ENCODE data around the gene CISD2.
"Not testable (repeated sequence)": the region's sequence is repeated elsewhere in the genome, so short reads cannot be mapped to it uniquely, and the experiment has no call there.

CISD2 gene, protein sequence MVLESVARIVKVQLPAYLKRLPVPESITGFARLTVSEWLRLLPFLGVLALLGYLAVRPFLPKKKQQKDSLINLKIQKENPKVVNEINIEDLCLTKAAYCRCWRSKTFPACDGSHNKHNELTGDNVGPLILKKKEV

DNA sequence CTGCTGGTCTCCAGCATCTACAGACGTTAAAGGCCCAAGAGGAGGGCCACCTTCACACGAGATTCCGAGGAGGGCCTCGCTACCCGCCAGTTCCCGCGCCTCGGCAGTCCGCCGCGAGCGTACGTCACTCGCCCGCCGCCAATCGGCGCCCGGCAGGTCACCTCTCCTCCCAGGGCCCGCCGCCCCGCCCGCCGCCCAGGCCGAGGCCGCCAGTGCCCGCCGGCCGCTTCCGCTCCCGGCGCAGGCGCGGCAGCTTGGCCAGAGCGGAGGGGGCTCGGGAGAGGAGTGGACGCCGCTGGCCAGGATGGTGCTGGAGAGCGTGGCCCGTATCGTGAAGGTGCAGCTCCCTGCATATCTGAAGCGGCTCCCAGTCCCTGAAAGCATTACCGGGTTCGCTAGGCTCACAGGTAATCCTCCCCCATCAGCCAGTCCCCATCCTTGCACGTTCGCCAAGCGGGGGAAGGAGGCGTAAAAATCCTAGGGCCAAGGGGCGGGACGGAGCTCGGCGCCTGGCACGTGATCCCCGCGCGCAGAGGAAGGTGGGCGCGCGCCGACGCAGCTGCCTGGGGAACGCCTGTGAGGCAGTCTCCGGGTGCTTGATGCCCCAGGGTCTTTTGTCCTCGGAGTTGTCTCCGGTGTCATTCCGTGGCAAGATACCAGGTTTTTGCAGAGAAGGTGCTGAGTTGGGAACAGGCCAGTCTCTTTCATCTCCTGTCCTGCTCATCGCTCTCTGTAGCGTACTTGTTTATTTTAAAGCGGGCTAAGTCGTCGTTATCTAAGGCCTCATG is at the start of gene CISD2:
Gene CISD2 (plus strand): TSS at position 212 of the 788 bp plus-strand sequence. CDS start 93 bp downstream, at position 305.
- DNase-seq, result peak; percentile 84

DNA sequence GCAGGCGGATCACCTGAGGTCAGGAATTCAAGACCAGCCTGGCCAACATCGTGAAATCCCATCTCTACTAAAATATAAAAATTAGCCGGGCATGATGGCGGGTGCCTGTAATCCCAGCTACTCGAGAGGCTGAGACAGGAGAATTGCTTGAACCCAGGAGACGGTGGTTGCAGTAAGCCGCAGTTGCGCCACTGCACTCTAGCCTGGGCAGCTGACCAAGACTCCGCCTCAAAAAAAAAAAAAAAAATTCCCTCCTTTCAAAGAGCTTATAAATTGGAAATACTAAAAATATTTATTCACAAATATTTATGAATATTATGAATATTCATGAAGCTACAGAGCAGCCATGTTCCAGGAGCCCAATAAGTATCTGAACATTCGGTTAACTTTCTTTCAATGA is 49.7 kb upstream of the CISD2 start:
- not testable (repeated sequence) for DNase-seq

DNA sequence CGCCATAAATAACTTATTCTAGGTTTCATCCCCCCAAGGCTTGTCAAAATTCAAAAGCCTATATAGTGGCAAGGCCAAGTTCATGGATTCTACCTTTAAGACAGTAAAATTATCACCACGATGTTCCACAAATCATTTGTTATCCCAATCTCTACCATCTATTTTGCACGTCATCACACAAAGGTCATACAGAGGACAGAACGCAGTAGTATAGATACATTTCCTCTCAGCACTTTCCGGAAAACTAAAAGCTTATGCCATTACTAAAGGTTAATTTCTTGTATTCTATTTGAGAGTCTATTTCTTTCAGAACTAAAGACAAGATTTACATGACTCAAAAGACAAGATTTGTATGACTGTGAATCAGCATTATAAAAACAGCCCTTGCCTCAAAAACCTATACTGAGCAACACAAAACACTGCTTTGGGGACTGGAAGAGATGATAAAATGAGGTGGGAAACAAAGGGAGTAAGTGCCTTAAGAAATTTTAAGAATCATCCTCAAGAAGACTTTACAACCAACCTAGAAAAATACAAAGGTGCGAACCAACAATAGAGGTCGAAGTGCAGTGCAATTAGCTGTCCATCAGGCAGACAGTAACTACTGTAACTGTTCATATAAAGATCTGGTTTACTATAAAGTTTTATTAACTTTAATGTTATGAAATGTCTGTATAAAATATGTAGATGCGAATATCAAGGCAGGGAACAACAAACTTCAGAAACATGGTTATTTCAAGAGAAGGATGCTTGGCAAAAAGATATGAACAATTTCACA is 49.0 kb upstream of the CISD2 start:
- no peak for DNase-seq

DNA sequence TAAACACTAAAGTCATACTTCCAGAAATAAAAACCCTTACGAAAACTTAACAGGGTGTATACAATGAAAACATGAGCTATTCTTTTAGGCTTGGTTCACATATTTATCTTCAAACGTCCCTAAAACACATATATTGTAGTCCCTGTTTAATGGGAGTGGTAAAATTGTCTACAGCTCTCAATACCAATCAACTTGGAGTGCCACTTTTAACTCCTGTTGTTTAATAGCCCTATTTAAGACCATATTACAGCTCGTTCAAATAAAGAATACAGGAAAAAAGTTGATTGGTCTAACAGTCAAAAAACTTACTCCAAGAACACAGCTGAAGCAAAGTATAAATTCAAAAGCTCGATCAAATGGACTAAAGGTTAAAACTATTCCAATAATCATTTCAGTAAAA is 45.3 kb upstream of the CISD2 start:
- no peak for DNase-seq

DNA sequence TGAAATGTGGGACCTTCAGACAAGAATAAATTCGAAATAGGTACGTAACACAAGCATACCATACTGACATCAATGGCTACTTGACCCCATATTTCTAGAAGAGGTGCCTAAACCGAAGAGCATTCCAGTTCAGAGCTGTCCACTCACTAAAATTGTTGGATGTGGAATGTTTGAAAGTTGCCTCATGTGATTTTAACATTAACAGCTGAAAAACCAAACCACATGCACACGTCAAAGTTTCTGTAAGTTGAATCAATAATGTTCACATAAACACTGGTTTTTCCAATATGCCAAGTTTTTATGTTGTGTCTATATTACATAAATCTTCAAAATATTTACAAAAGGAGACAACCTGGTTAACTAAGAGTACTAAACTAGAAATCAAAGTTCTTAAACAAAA is 44.9 kb upstream of the CISD2 start:
- DNase-seq, result no peak

DNA sequence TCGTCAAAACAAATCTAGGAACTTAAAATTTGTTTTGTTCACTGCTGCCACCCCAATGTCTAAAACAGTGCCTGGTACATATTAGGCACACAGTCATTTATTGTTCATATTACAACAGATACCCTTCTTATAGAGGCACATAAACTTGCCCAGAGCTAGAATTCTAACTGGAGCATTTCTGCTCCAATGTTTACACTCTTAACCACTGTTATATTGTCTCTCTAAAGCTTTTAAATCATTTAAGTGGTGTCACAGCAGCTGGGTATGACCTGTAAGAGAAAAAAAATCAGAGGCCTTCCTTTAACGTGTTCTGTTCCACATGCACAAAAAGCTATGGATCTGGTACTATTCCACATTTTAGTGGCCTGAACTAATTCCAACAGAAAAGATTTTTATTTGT is 44.4 kb upstream of the CISD2 start:
- no peak for DNase-seq

DNA sequence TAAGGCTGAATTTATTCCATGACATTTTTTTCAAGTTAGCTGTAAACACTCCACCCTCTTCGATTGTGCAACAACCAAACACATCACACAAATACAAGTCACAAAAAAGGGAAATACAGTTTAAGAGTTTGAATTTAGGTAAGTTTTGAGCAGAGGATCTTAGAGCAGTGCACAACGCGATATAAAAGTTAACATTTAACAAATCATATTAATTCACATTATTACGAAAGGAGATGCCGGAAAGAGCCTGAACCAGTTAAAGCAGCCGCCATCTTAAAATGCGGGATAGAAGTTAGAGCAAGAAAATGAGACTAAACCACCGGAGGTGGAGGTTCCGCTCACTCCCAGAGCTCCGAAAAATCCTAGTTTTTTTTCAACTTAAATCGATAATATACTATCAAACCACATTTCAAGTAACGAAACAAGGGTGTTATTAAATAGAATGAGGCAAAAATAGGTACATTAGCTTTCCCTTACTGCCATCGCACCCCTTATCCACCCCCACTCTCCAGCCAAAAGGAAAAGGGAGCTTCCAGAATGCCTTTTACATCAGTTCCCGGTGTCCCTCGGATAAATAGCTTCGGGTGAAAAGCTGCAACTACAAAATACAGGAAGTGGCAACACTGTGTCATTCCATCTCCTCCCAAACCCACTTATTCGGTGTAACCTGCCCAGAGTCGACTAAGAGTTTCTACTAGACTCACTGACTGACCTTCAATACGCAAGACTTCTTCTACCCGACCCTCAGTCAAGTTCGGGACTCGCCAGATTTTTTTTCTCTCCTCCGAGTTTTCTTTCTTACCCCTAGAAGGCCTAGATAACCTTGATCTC is 43.3 kb upstream of the CISD2 start:
- no peak for DNase-seq

DNA sequence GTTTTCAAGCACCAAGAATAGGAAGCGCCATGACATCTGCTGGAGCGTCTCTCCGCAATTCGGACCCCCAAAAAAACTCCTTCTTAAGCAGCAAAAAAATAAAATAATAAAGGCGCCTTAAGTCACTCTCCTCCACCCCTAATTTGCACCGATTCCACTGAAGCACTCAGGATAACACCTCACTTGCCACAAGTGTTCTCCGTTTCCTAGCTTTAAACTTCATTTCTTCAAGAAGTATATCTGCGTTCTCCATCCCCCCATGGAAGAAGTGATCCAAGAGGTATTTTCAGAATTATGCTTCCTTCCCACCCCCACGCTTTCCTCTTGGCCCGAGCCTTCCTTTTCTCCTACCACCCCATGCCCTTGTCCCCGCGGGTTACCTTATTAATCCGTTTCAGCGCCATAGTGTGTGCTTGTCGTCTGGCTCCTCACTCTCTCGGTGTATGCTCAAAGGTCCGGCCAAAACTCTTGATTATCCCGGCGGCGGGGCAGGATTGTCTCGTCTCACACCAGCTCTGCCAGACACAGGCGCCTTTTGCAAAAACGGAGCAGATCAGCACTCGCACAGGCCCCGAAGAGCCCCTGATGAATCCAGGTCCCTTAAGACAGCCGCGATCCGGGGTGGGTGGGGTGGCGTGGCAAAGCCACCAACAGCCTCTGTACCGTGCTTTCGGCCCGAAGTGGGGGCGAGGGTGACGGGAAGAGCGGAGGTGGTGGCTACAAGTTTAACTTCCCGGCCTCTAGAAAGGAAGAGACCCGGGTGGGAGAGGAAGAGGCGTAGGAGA is 42.5 kb upstream of the CISD2 start:
- no peak for DNase-seq

DNA sequence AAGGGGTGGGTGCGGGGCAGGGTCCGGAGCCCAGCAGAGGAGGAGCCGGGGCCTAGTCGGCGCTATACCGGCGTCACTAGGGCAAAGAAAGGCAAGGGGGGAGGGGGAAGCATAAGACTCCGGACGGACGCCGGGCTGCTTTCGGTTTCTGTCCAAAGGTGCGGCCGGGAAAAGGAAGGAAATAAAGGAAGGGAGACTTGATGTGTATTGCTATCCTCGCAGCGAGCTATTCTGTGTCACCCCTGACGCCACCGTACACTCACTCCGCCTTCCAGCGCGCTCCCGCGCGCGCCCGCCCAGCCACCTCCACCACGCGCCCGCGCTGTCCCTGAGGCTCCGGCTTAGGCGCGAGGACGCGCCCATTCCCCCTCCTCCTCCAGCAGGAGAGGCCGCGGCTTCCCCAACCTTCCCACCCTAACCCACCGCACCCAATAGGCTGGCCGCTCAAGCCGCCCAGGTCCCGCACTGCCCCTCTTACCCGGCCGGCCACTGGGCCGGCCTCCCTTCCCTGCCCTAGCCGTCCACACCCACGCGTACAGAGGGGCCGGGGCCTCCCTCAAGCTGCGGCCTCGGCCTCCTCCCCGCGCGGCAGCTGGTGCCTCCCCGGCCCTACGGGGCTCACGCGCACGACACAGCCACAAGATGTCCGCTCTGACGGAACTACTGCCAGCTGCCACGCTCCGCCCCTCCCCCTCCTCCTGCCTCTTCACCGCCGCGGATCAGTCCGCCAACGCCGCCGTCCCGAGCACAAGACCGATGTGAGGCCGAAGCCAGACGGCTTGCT is 41.7 kb upstream of the CISD2 start, which contains the start of gene UBE2D3:
Gene UBE2D3 (minus strand): TSS at position 662 of the 784 bp plus-strand sequence. CDS start 1,043 bp downstream, outside the sequence.
- peak; percentile 77 for DNase-seq

DNA sequence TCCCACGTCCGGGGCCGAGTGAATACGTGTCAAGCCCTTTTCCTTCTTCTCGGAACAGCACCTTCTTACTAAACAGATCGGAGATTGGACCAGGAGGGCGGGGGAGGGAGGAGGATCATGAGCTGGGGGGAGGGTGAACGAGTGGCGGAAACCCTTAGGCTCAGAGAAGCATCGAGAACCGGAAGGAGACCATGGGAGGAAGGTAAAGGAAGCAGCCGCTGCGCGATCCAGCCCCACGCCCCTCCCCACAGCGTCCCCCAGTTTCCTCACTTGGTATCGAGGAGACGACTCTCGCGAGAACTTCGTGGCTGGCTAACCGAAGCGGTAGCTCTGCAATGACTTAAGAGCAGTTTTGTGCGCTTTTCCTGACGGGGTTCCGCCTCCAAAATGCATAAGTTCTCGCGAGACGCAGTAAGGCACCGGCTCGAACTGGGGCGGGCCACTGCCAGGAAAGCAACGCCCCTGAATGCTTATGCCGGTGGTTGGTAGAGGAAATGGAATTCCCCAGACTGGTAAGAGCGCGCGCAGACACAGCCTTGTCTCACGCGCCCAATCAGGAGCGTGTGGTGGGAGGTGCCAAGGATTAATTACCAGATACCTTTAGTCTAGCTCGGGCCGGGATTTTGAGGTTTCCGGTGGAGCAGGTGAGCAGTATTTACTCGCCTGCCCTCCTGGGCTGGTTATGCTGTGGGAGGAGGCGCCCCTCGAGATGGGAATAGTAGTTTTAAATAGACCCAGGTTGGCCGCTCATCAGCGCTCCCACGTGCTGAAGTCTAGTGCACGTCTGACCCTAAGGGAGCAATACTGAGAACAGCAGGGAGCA is 40.9 kb upstream of the CISD2 start:
- DNase-seq, result peak; percentile 98

DNA sequence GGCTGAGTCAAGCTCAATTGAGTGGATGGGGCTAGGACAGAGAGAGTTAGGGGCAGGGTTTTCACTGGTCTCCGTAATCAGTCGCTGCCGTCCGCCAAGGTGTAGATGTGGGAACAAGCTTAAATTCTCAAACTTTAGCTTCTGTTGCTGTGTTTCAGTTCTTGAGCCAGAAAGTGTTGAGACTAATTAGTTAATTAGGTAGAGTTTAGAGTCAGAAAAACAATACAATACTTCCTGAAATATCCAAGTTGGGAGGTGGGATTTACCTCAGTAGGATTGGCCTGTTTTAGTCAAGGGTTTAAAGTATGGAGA is 40.3 kb upstream of the CISD2 start:
- DNase-seq, result no peak

DNA sequence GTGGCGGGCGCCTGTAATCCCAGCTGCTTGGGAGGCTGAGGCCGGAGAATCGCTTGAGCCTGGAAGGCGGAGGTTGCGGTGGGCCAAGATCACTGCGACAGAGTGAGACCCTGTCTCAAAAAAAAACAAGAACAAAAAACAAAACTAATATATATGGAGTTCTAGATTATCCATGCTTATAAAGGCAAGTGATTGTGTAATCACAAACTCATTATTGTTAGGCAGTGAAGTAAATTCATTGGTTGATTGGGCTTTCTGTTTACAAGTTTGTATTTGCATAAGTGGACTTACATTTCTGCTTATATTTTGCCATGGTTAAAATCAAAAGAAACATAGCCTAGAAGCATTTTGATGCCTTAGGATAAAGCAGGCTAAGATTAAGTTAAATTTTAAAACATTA is 39.0 kb upstream of the CISD2 start:
- no peak for DNase-seq

DNA sequence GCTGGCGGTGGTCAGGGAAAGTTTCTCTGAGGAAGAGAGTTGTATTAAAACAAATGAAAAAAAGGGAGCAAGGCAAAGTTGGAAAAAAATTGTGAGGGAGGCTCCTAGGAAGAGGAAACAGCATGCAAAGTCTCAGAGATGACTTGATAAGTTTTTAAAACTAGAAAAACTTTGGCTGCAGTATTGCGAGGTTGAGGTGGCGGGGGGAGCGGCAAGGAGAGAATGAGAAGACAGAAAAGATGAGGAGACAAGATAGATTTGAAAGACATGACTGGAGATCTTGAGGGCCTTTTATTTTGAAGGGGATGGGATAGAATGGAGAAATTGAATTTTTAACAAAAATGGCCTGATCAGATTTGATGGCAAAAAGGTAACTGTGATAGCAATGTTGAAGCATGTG is 36.7 kb upstream of the CISD2 start:
- DNase-seq, result no peak

DNA sequence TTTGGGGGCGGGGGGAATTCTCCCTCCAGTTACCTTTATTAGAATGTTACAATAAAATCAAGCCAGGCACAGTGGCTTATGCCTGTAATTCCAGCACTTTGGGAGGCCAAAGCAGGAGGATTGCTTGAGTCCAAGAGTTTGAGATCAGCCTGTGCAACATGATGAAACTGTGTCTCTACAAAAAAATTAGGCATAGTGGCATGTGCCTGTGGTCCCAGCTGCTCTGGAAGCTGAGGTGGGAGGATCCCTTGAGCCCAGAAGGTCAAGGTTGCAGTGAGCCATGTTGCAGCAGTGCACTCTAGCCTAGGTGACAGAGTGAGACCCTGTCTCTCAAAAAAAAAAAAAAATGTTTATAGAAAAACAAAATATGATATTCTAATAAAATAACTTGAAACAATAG is 36.1 kb upstream of the CISD2 start:
- DNase-seq, result no peak

DNA sequence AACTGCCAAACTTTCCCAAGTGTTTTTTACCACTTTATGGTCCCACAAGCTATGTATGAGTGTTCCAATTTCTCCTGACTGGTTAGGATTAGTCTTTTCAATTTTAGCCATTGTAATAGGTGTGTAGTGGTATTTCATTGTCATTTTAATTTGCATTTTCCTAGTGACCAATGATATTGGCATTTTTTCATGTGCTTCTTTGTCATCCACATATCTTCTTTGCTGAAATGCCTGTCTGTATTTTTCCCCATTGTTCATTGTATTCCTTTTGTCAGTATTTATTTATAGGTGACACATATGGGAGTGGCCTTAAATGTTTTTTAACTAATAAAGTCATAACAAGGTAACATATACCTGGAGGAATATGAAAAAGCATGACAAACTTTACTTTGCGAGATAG is 32.2 kb upstream of the CISD2 start:
- no peak for DNase-seq

DNA sequence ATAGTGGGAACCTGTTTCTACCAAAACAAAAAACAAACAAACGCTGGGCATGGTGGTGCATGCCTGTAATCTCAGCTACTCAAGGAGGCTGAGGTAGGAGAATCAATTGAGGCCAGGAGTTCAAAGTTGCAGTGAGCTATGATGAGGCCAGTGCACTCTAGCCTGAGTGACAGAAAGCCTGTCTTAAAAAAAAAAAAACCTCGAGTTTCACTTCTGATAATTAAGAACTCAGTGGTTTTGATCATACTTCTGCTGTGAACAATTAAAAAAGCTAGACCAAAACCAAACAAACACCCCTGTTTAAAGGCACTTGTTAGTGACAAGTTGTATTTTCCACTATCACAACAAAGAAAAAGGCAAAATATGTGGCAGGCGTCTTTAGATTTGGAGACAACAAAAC is 26.4 kb upstream of the CISD2 start:
- no peak for DNase-seq

DNA sequence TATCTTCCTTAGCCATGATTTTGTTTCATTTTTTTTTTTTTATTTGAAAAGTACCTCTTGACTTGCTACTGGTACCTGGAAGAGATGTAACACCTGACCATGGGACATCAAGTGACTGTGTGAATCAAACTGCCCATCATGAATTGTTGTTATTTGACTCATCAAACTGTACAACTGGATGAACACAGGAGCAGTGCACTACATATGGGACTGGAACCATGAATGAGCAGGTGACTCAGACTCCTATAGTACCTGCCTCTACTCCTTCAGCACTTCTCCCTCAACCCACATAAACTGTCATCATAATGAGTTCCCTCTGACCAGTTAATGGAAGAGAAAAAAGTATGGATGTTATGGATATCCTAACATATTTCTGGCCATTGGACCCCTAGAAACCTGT is 25.5 kb upstream of the CISD2 start:
- DNase-seq, result no peak

DNA sequence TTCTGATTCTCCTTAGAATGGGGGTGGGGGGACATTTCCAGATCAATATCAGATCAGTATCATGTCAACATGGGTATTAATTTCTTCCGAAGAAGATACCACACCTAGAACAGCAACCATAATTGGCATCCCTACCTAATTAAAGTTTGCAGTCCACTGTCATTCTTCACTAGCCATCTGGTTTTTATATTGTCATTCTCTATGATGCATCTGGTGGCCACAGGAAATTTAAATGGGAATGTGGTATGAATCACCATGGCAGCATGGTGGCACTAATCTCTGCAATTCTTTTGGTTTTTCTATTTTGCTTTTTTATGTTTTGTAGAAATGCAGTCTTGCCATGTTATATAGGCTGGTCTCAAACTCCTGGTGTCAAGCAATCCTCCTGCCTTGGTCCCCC is 24.9 kb upstream of the CISD2 start:
- DNase-seq, result no peak

DNA sequence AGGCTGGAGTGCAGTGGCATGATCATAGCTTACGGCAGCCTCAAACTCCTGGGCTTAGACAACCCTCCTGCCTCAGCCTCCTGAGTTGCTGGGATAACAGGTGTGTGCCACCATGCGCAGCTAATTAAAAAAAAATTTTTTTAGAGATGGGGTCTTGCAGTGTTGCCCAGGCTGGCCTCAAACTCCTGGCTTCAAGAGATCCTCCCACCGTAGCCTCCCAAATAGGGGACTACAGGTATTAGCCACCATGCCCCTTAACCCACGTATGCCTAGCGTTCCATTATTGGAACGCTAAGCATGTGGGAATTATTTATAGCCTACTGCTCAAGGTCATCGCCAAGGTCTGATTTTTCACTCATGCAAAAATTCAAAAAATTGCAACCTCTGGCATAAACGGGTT is 21.1 kb upstream of the CISD2 start:
- DNase-seq, result no peak

DNA sequence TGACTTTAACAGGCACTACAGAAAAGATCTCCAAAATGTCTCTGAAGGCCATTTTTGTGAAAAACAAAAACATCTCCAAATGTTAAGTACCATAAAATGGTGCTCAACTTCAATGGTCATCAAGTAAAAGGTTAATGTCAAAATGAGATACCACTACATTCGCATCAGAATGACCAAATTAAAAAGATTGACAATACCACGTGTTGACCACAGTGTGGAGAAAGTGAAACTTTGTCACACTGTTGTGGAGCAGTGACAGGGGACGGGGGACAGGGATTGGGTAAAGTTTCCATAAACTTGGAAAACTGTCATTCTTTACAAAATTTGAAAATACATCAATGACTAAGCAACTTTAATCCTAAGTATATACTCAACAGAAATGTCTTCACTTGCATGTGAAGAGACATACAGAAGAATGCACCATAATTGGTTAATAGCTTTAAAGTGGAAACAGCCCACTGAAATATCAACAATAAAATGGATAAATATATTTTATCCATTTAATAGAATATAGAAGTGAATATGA is 19.1 kb upstream of the CISD2 start:
- no peak for DNase-seq

Measured in NCI-H510A (cell line).